HG03095 (cell line): ENCODE measurements around the gene HRNR.

Experiments used
- ATAC-seq: cut with Tn5 transposase; IDR thresholded peaks from one replicate; pipeline ENCODE4 v1.9.1; 2021; ENCODE audit warnings: moderate library complexity; ENCODE audit not compliant: unreplicated experiment

The HRNR gene

GRCh38 chr1:152189657-152190442, 34.1 kb downstream of the HRNR start:
- ATAC-seq = no peak

- no peak for ATAC-seq
These were observed 35.1 kb downstream of the HRNR start for GRCh38 chr1:152188673-152189591.

- ATAC-seq = no peak
These were observed 37.3 kb downstream of the HRNR start for GRCh38 chr1:152186556-152187285.

GRCh38 chr1:152185544-152186391, 38.2 kb downstream of the HRNR start:
- no peak for ATAC-seq

- ATAC-seq = no peak
These were observed 41.0 kb downstream of the HRNR start for GRCh38 chr1:152182944-152183361.

GRCh38 chr1:152182431-152182830, 41.6 kb downstream of the HRNR start:
- ATAC-seq = no peak

- no peak for ATAC-seq
These were observed 44.4 kb downstream of the HRNR start for GRCh38 chr1:152179566-152179965.

- no peak for ATAC-seq
These were observed 53.6 kb downstream of the HRNR start for GRCh38 chr1:152170287-152170905.

- ATAC-seq = no peak
These were observed 54.5 kb downstream of the HRNR start for GRCh38 chr1:152169366-152170025.

- ATAC-seq = no peak
These were observed 55.5 kb downstream of the HRNR start for GRCh38 chr1:152168535-152168868.

GRCh38 chr1:152167835-152168534, 56.0 kb downstream of the HRNR start:
- ATAC-seq = no peak

- ATAC-seq = no peak
These were observed 57.0 kb downstream of the HRNR start for GRCh38 chr1:152166966-152167365.

- no peak for ATAC-seq
These were observed 58.5 kb downstream of the HRNR start for GRCh38 chr1:152165286-152166077.

- no peak for ATAC-seq
These were observed 59.4 kb downstream of the HRNR start for GRCh38 chr1:152164517-152165136.

- ATAC-seq = no peak
These were observed 61.1 kb downstream of the HRNR start for GRCh38 chr1:152162792-152163463.
